AG08395 (cell line): ENCODE results near the gene GNAI2.
"Not testable (repeated sequence)": the region's sequence is repeated elsewhere in the genome, so short reads cannot be mapped to it uniquely, and the experiment has no call there.

Experiments used
- DNase-seq: peaks from one replicate; pipeline ENCODE4 v3.0.0; 2012; ENCODE audit warnings: mixed read lengths, low spot score

The GNAI2 gene

GRCh38 chr3:50204804-50205412 is 31.1 kb upstream of the GNAI2 start, which contains the start of gene SLC38A3:
TSS of gene SLC38A3 (plus strand) at chr3:50205271. CDS start at chr3:50214200, 8,929 bp downstream.
- no peak for DNase-seq

GRCh38 chr3:50205413-50206276 is 30.4 kb upstream of the GNAI2 start:
- DNase-seq, result no peak

- DNase-seq, result no peak
These were observed 28.5 kb upstream of the GNAI2 start for GRCh38 chr3:50207359-50208042.

GRCh38 chr3:50208677-50209344 is 27.2 kb upstream of the GNAI2 start:
- no peak for DNase-seq

- no peak for DNase-seq
These were observed 25.9 kb upstream of the GNAI2 start for GRCh38 chr3:50210176-50210509.

GRCh38 chr3:50210510-50211367 is 25.3 kb upstream of the GNAI2 start:
- DNase-seq, result no peak

GRCh38 chr3:50211368-50211717 is 24.7 kb upstream of the GNAI2 start:
- not testable (repeated sequence) for DNase-seq

GRCh38 chr3:50211930-50212329 is 24.1 kb upstream of the GNAI2 start:
- no peak for DNase-seq

- DNase-seq, result no peak
These were observed 23.5 kb upstream of the GNAI2 start for GRCh38 chr3:50212502-50212901.

GRCh38 chr3:50212971-50213370 is 23.0 kb upstream of the GNAI2 start:
- no peak for DNase-seq

- DNase-seq, result no peak
These were observed 22.6 kb upstream of the GNAI2 start for GRCh38 chr3:50213373-50213772.

- DNase-seq, result no peak
These were observed 21.2 kb upstream of the GNAI2 start for GRCh38 chr3:50214824-50215223.

- no peak for DNase-seq
These were observed 20.5 kb upstream of the GNAI2 start for GRCh38 chr3:50215529-50215928.

- no peak for DNase-seq
These were observed 18.3 kb upstream of the GNAI2 start for GRCh38 chr3:50217681-50218080.

GRCh38 chr3:50218448-50218847 is 17.6 kb upstream of the GNAI2 start:
- DNase-seq, result no peak

- no peak for DNase-seq
These were observed 16.7 kb upstream of the GNAI2 start for GRCh38 chr3:50219285-50219684.

- DNase-seq, result no peak
These were observed 15.9 kb upstream of the GNAI2 start for GRCh38 chr3:50220109-50220508.

- no peak for DNase-seq
These were observed 15.0 kb upstream of the GNAI2 start for GRCh38 chr3:50221051-50221410.

- DNase-seq, result no peak
These were observed 14.4 kb upstream of the GNAI2 start for GRCh38 chr3:50221411-50222168.

- DNase-seq, result no peak
These were observed 13.9 kb upstream of the GNAI2 start for GRCh38 chr3:50222169-50222528.

- DNase-seq, result no peak
These were observed 11.4 kb upstream of the GNAI2 start for GRCh38 chr3:50224639-50225038.
